ENCODE measurements around the gene ICAM3. TPM values are rescaled to one million over a fixed set of nuclear protein-coding genes. Genes with fewer than 3 reads are reported as not detected.
A peak's percentile ranks its signal among the peaks of the same experiment; 100 is the strongest.

The ICAM3 gene
- total RNA-seq, 1 experiment from 2014 or later, result 28.3 TPM

- WGBS (ENCODE audit: extremely low coverage, insufficient read length, low lambda C conversion rate), result no CpG with 5 or more reads among the region's 18 CpGs
- H3K36me3 Mint-ChIP-seq (ENCODE audit: insufficient read depth in 1 of 3, low read depth in 3 of 3), result peaks cover 7 to 53% (median 40%) of the 10 kb centered on the region in 3 experiments; a peak in 6 of 7 replicates
- no peak for DNase-seq
These were observed 22.8 kb upstream of the ICAM3 start for GRCh38 chr19:10362259-10362658.

More at GRCh38 chr19:10362259-10362658, 22.8 kb upstream of the ICAM3 start:
- H3K4me3 Mint-ChIP-seq, result no peak overlapping the region
- Histone ChIP-seq H3K79me1 (ENCODE audit: insufficient read depth, low read depth, low read length, poor library complexity, severe bottlenecking) (no peaks in the 10 kb centered on the region), H2AK5ac (ENCODE audit: insufficient read length, low read length) (no peak overlapping the region), H4K91ac (ENCODE audit: insufficient read length, low read depth, low read length) (no peak overlapping the region), H2AFZ (ENCODE audit: low read length) (no peak overlapping the region), H2BK20ac (ENCODE audit: low read depth, low read length, poor library complexity, severe bottlenecking) (no peak overlapping the region), H3K4me2 (ENCODE audit: insufficient read depth, insufficient read length, low read length) (no peak overlapping the region), H3K27ac (ENCODE audit: insufficient read length, low read depth, low read length) (no peak overlapping the region), H2BK15ac (ENCODE audit: low read depth, low read length) (no peak overlapping the region), H3K9ac (ENCODE audit: extremely low read depth, insufficient read length, low read length) (no peak overlapping the region), H3K14ac (ENCODE audit: insufficient read depth, low read length) (no peak overlapping the region), H4K8ac (replicated peaks; ENCODE audit: insufficient read length, low read depth, low read length) (no peak overlapping the region), H3K18ac (ENCODE audit: insufficient read length, low read depth, low read length) (no peak overlapping the region), H3K4me1 (ENCODE audit: insufficient read depth, low read length) (no peaks in the 10 kb centered on the region), H4K20me1 (ENCODE audit: control insufficient read depth, insufficient read depth, insufficient read length) (no peaks in the 10 kb centered on the region), H4K5ac (ENCODE audit: insufficient read length, low read depth, low read length) (no peak overlapping the region), H3K23me2 (ENCODE audit: insufficient read length, low read depth, low read length, poor library complexity, severe bottlenecking) (no peaks in the 10 kb centered on the region), H3K9me3 (ENCODE audit: control insufficient read depth, low read depth, low read length) (no peaks in the 10 kb centered on the region), H3K4ac (ENCODE audit: low read depth, low read length) (no peak overlapping the region), H3K56ac (ENCODE audit: insufficient read length, low read depth, low read length) (no peak overlapping the region), H3T11ph (ENCODE audit: low read length) (no peak overlapping the region), H2BK5ac (ENCODE audit: insufficient read length, low read length) (no peak overlapping the region), H2BK12ac (ENCODE audit: insufficient read length, low read depth, low read length) (no peak overlapping the region), H3K27me3 (ENCODE audit: insufficient read depth, low read length) (no peaks in the 10 kb centered on the region), H3K79me2 (ENCODE audit: insufficient read depth, low read length) (no peaks in the 10 kb centered on the region), H2BK120ac (ENCODE audit: low read depth, low read length, poor library complexity, severe bottlenecking) (no peak overlapping the region), H3K23ac (ENCODE audit: insufficient read length, low read depth, low read length) (no peak overlapping the region)
- H3K27ac Mint-ChIP-seq, result peak overlapping the region in 2 of 3 experiments; percentile 23 to 72; a peak in 1 of 7 replicates
- H3K9me3 Mint-ChIP-seq, result no peaks in the 10 kb centered on the region
- no peak for TF ChIP-seq CTCF (conservative IDR thresholded peaks at IDR 0.05)
- H3K27me3 Mint-ChIP-seq (ENCODE audit: low read depth), result no peaks in the 10 kb centered on the region; the same call in 1 of the 2 replicates
- no peaks in the 10 kb centered on the region for H3K4me1 Mint-ChIP-seq

All from H9 (cell line).